Endothelial cell of umbilical vein (primary cell): ENCODE measurements around the gene TMPRSS9. TPM values are rescaled to one million over a fixed set of nuclear protein-coding genes. Genes with fewer than 3 reads are reported as not detected.

Source experiments
- BruUV-seq: library from RNA; stranded (reverse); fragments of 400-500 nt; replicated peaks from 2 replicates; lab custom pipeline; 2021; lab: Mats Ljungman, UMichigan
- CTCF ChIA-PET: fragments of 300-600, 350-600 bp; sonication (Branson Sonifier 250); formaldehyde crosslinking; loops from one replicate; lab custom pipeline; 2021; ENCODE audit warnings: antibody characterized with exemption, inconsistent platforms; lab: Charles Lee
- POLR2A ChIA-PET: fragments of 300-600, 350-600 bp; sonication (Branson Sonifier 250); formaldehyde crosslinking; loops from one replicate; lab custom pipeline; 2021; ENCODE audit warnings: antibody characterized with exemption, inconsistent platforms; lab: Charles Lee
- DNase-seq: peaks from one replicate; pipeline ENCODE4 v3.0.0-alpha.2; 2011; ENCODE audit warnings: low read depth, low spot score
- FAIRE-seq: peaks from 2 replicates; lab custom pipeline; 2011; peaks lifted over from hg19 to GRCh38; lab: Jason Lieb, UNC
- H2AFZ ChIP-seq: 2 replicates; pipeline ENCODE4 v1.6.0; 2012; ENCODE audit warnings: low read depth, low read length, control low read depth, inconsistent platforms
- H3K27ac ChIP-seq: 2 replicates; pipeline ENCODE4 v1.5.1; 2011; ENCODE audit warnings: low read depth, mild to moderate bottlenecking, control low read depth, low read length, moderate library complexity; ENCODE audit not compliant: insufficient read depth
- H3K27me3 ChIP-seq, 2 experiments: 2 replicates each; pipeline versions ENCODE4 v1.6.0 to v1.6.1; 2011; ENCODE audit warnings: low read length in 2 of 2, mixed read lengths in 1 of 2; ENCODE audit not compliant: control insufficient read depth in 2 of 2, insufficient read depth in 2 of 2
- H3K36me3 ChIP-seq, 2 experiments: 2 replicates in 1 of 2; 3 replicates in 1 of 2; pipeline ENCODE4 v1.5.1; 2011; ENCODE audit warnings: low read length in 2 of 2, mild to moderate bottlenecking in 1 of 2, moderate library complexity in 1 of 2; ENCODE audit not compliant: control insufficient read depth in 2 of 2, insufficient read depth in 2 of 2; ENCODE audit errors: extremely low read depth in 1 of 2
- H3K4me1 ChIP-seq: 3 replicates; pipeline ENCODE4 v1.5.1; 2011; ENCODE audit warnings: mild to moderate bottlenecking, low read length; ENCODE audit not compliant: control insufficient read depth, insufficient read depth; ENCODE audit errors: extremely low read depth
- H3K4me2 ChIP-seq: 2 replicates; pipeline ENCODE4 v1.6.1; 2011; ENCODE audit warnings: low read length, control low read depth, mixed read lengths; ENCODE audit not compliant: insufficient read depth
- H3K4me3 ChIP-seq, 3 experiments: fragments of 200-600 bp in 1 of 3; sonication (generic), shearing (Covaris generic) in 1 of 3; replicated peaks in 1 of 3; 2 replicates each; pipeline ENCODE4 v1.5.1; 2011 to 2016; ENCODE audit warnings: control low read depth in 3 of 3, low read length in 3 of 3, mild to moderate bottlenecking in 2 of 3, inconsistent platforms in 1 of 3, low read depth in 1 of 3, moderate library complexity in 1 of 3; ENCODE audit not compliant: insufficient read depth in 1 of 3
- H3K79me2 ChIP-seq: 2 replicates; pipeline ENCODE4 v1.6.0; 2012; ENCODE audit warnings: low read length, inconsistent platforms; ENCODE audit not compliant: control insufficient read depth, insufficient read depth
- H3K9ac ChIP-seq: replicated peaks from 2 replicates; pipeline ENCODE3; 2011; ENCODE audit warnings: low read length, control low read depth; ENCODE audit not compliant: insufficient read depth; ENCODE audit errors: extremely low read depth
- H3K9me1 ChIP-seq: replicated peaks from 3 replicates; pipeline ENCODE4 v1.6.0; 2011; ENCODE audit warnings: mild to moderate bottlenecking, low read length; ENCODE audit not compliant: control insufficient read depth, insufficient read depth; ENCODE audit errors: extremely low read depth
- H3K9me3 ChIP-seq: replicated peaks from 2 replicates; pipeline ENCODE4 v1.5.1; 2012; ENCODE audit warnings: low read length, inconsistent platforms; ENCODE audit not compliant: control insufficient read depth, insufficient read depth
- H4K20me1 ChIP-seq: replicated peaks from 2 replicates; pipeline ENCODE3; 2011; ENCODE audit warnings: mild to moderate bottlenecking, low read length; ENCODE audit not compliant: control insufficient read depth, insufficient read depth; ENCODE audit errors: extremely low read depth
- EZH2 ChIP-seq: IDR thresholded peaks from 2 replicates; pipeline ENCODE4 v1.6.1; 2012; ENCODE audit warnings: borderline replicate concordance, low read depth, mild to moderate bottlenecking, moderate library complexity, low read length, inconsistent platforms; ENCODE audit not compliant: severe bottlenecking
- FOS ChIP-seq: IDR thresholded peaks from 2 replicates; pipeline ENCODE4 v1.6.1; 2011; ENCODE audit warnings: mild to moderate bottlenecking, low read length, moderate library complexity, borderline replicate concordance; ENCODE audit not compliant: insufficient read depth
- GATA2 ChIP-seq: IDR thresholded peaks from 2 replicates; pipeline ENCODE4 v1.7.0; 2011; ENCODE audit warnings: low read depth, mild to moderate bottlenecking, moderate library complexity, mixed read lengths, low read length; ENCODE audit not compliant: insufficient read length, insufficient read depth
- JUN ChIP-seq: IDR thresholded peaks from 2 replicates; pipeline ENCODE4 v1.6.1; 2011; ENCODE audit warnings: borderline replicate concordance, low read depth; ENCODE audit not compliant: insufficient read length, insufficient read depth
- MAX ChIP-seq: IDR thresholded peaks from 2 replicates; pipeline ENCODE4 v1.6.1; 2011; ENCODE audit not compliant: insufficient read depth, insufficient read length
- MYC ChIP-seq: IDR thresholded peaks from one replicate; pipeline ENCODE4 v1.6.1; 2011; ENCODE audit warnings: mild to moderate bottlenecking, low read depth, low read length
- POLR2A ChIP-seq: IDR thresholded peaks from 2 replicates; pipeline ENCODE4 v1.6.1; 2012; ENCODE audit warnings: low read depth, mild to moderate bottlenecking, control low read depth, low read length
- POLR2AphosphoS5 ChIP-seq: IDR thresholded peaks from 2 replicates; pipeline ENCODE4 v1.6.1; 2012; ENCODE audit warnings: low read depth, mild to moderate bottlenecking, control low read depth, low read length, moderate library complexity; ENCODE audit not compliant: insufficient read depth
- dilution Hi-C: fragments of 300-500 bp; cut with MboI; formaldehyde crosslinking; loops from one replicate; pipeline ENCODE4 v1.15.0; 2019; ENCODE audit warnings: low sequenced_read_pairs; ENCODE audit not compliant: extremely low pct_ligation_motif_present
- intact Hi-C: fragments of 100-400 bp; cut with micrococcal nuclease; formaldehyde crosslinking; loops from one replicate; pipeline ENCODE4 v1.10.0; 2022
- polyA plus RNA-seq, 4 experiments: library from polyadenylated mRNA; depleted of rRNA in 3 of 4; stranded (reverse) in 3 of 4; unstranded in 1 of 4; fragments of >200 nt; gene quantifications; 2 replicates each; pipeline versions ENCODE4 v1.2.1 to v1.2.3, GENCODE V29; 2011 to 2012; ENCODE audit warnings: missing spikeins in 1 of 4
- total RNA-seq: library from RNA; stranded (reverse); gene quantifications from 2 replicates; pipeline ENCODE4 v1.2.3, GENCODE V29; 2021
- TF ChIP-seq, protein P1 (sequence below), 2 donors: IDR thresholded peaks; 1 replicate in 1 of 2; 2 replicates in 1 of 2; pipeline ENCODE4 v1.5.1; 2011; ENCODE audit warnings: low read length in 2 of 2, mild to moderate bottlenecking in 2 of 2, moderate library complexity in 2 of 2, control low read depth in 1 of 2, inconsistent platforms in 1 of 2, low read depth in 1 of 2; ENCODE audit not compliant: insufficient read depth in 1 of 2; ENCODE audit errors: extremely low read depth in 1 of 2

TMPRSS9 gene
- total and polyA plus RNA-seq, 2 donors (not counting 3 experiments of a cell fraction or from before 2014, with no cell fraction given): not detected

DNA sequence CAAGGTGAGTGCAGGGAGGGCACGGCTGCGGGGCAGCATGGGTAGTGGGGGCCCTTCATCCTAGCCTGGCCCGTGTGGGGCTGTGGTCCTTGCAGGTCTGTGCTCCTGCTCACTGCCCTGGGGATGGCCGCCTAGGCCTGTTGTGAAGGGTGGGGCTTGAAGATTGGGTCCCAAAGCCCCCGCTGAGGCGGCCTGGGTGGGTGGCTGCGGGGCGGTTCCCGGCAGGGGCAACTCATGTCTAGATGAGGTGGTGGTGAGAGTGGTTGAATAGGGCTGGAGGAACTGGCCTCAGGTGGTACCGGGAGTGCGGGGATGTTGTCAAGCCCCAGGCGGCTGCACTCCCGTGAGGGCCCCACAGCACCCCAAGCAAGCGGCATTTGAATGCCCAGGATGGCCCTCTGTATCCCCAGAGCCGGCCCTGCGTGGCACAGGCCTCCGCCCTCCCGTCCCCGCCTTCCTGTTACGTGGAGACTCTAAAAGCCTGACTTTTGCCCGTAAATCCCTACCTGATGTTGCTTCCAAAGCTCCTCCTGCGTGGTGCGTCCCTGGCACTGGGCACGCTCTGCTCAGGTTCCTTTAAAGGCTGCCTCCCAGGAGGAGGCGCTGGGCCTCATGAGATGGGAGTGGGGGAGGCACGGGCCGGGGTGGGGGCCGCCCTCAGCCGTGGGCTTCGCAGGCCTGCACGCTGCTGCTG is 16.6 kb upstream of the TMPRSS9 start:
- ChIA-PET CTCF (no interaction called here), POLR2A (no interaction called here)
- DNase-seq (no peak), FAIRE-seq (no peak)
- intact Hi-C loops: no loop called here
- H3K36me3 ChIP-seq: peaks cover 0 to 3% of the 10 kb centered on the region in 2 experiments
- no TSS peak for BruUV-seq
- H3K4me1 ChIP-seq: no peaks in the 10 kb centered on the region
- H3K9ac ChIP-seq: no peak overlapping the region
- H4K20me1 ChIP-seq: no peaks in the 10 kb centered on the region
- H2AFZ ChIP-seq: no peak overlapping the region
- dilution Hi-C loops: no loop called here
- H3K9me1 ChIP-seq: no peaks in the 10 kb centered on the region
- H3K27ac ChIP-seq: no peak overlapping the region
- H3K79me2 ChIP-seq: no peaks in the 10 kb centered on the region
- TF ChIP-seq MAX (no peak), POLR2AphosphoS5 (no peak), EZH2 (no peak), JUN (no peak), GATA2 (no peak), FOS (no peak), MYC (no peak), POLR2A (no peak)
- TF ChIP-seq, protein P1, sequence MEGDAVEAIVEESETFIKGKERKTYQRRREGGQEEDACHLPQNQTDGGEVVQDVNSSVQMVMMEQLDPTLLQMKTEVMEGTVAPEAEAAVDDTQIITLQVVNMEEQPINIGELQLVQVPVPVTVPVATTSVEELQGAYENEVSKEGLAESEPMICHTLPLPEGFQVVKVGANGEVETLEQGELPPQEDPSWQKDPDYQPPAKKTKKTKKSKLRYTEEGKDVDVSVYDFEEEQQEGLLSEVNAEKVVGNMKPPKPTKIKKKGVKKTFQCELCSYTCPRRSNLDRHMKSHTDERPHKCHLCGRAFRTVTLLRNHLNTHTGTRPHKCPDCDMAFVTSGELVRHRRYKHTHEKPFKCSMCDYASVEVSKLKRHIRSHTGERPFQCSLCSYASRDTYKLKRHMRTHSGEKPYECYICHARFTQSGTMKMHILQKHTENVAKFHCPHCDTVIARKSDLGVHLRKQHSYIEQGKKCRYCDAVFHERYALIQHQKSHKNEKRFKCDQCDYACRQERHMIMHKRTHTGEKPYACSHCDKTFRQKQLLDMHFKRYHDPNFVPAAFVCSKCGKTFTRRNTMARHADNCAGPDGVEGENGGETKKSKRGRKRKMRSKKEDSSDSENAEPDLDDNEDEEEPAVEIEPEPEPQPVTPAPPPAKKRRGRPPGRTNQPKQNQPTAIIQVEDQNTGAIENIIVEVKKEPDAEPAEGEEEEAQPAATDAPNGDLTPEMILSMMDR (IDR thresholded peaks at IDR 0.05; ENCODE audit: extremely low read depth in 1 of 2, insufficient read depth in 1 of 2, low read depth in 1 of 2, low read length in 2 of 2): no peak
- no peak overlapping the region for H3K4me2 ChIP-seq
- no peaks in the 10 kb centered on the region for H3K9me3 ChIP-seq
- H3K4me3 ChIP-seq: no peak overlapping the region
- no peaks in the 10 kb centered on the region for H3K27me3 ChIP-seq
